Testis (tissue), 2 donors: ENCODE measurements around the gene LRMDA.

Experiments
- POLR2A ChIP-seq: fragments of 450-650 bp; IDR thresholded peaks from one replicate; pipeline ENCODE4 v1.6.1; 2017; ENCODE audit warnings: antibody characterized with exemption, mild to moderate bottlenecking, moderate library complexity
- TF ChIP-seq, protein P1 (sequence below), 3 experiments: fragments of 450-650 bp in 2 of 3; fragments of 200-600 bp in 1 of 3; sonication (generic) in 1 of 3; IDR thresholded peaks; one replicate each; pipeline ENCODE4 v1.5.1; 2016 to 2019; ENCODE audit warnings: antibody characterized with exemption in 3 of 3, mild to moderate bottlenecking in 2 of 3, moderate library complexity in 1 of 3

DNA sequence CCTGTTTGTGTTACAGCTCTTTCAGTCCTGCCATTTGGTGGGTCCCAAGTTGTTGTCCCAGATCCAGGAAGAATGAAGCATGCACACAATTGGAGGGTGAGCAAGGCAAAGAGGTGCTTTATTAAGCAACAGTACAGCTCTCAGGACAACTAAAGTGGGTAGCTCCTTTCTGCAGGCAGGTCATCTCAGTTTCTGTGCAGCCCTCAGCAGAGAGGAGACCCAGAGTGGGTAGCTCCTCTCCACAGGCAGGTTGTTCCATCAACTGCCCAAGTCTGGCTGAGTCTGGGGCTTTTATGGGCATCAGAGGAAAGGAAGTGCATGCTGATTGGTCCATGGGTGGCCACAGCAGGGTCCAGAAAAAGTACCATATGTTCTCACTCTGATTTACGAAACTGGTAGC is 624.5 kb downstream of the LRMDA start:
- TF ChIP-seq POLR2A: no peak
- TF ChIP-seq, protein P1, sequence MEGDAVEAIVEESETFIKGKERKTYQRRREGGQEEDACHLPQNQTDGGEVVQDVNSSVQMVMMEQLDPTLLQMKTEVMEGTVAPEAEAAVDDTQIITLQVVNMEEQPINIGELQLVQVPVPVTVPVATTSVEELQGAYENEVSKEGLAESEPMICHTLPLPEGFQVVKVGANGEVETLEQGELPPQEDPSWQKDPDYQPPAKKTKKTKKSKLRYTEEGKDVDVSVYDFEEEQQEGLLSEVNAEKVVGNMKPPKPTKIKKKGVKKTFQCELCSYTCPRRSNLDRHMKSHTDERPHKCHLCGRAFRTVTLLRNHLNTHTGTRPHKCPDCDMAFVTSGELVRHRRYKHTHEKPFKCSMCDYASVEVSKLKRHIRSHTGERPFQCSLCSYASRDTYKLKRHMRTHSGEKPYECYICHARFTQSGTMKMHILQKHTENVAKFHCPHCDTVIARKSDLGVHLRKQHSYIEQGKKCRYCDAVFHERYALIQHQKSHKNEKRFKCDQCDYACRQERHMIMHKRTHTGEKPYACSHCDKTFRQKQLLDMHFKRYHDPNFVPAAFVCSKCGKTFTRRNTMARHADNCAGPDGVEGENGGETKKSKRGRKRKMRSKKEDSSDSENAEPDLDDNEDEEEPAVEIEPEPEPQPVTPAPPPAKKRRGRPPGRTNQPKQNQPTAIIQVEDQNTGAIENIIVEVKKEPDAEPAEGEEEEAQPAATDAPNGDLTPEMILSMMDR (IDR thresholded peaks at IDR 0.05): no peak
